ENCODE measurements around the gene HNRNPK. TPM values are rescaled to one million over a fixed set of nuclear protein-coding genes. Genes with fewer than 3 reads are reported as not detected.

The HNRNPK gene
- total and polyA plus RNA-seq, 4 donors: 137 to 403 (median 231) TPM

- no peak for TF ChIP-seq ZBTB33 (IDR thresholded peaks at IDR 0.05)
- TF ChIP-seq HNF4G (IDR thresholded peaks at IDR 0.05): no peak
- no peak for TF ChIP-seq JUND (IDR thresholded peaks at IDR 0.05)
- no peak for TF ChIP-seq REST (IDR thresholded peaks at IDR 0.05)
- no peak for TF ChIP-seq TAF1 (conservative IDR thresholded peaks at IDR 0.05)
- TF ChIP-seq CTCF (IDR thresholded peaks at IDR 0.05; ENCODE audit: low read depth, low read length, missing input control): no peak
- TF ChIP-seq FOXA1 (IDR thresholded peaks at IDR 0.05): no peak
- no peak for TF ChIP-seq ATF3 (IDR thresholded peaks at IDR 0.05)
- 94% methylated on average over 4 of the region's 4 CpGs for WGBS
- no peaks in the 10 kb centered on the region for H3K27me3 ChIP-seq (ENCODE audit: control insufficient read depth in 4 of 4, insufficient read depth in 4 of 4, low read length in 3 of 4)
- H3K9ac ChIP-seq (ENCODE audit: low read depth in 1 of 2, low read length in 2 of 2): no peak overlapping the region
- no peak overlapping the region for H3K4me3 ChIP-seq (ENCODE audit: low read depth in 1 of 3, low read length in 3 of 3)
- no peaks in the 10 kb centered on the region for H3K9me3 ChIP-seq (ENCODE audit: control insufficient read depth in 4 of 4, low read length in 3 of 4)
- no peaks in the 10 kb centered on the region for H3K36me3 ChIP-seq (ENCODE audit: control insufficient read depth in 4 of 4, insufficient read depth in 3 of 4, low read depth in 1 of 4, low read length in 3 of 4)
- H3K4me1 ChIP-seq (ENCODE audit: control insufficient read depth in 4 of 4, insufficient read depth in 4 of 4, low read length in 3 of 4): no peaks in the 10 kb centered on the region
- no peak overlapping the region for H3K27ac ChIP-seq (ENCODE audit: low read depth in 1 of 2, low read length in 2 of 2)
- no peak for DNase-seq (ENCODE audit: low spot score)
Measured at GRCh38 chr9:84024041-84024575, 44.1 kb upstream of the HNRNPK start.

GRCh38 chr9:84007662-84008061 lies 27.6 kb upstream of the HNRNPK start:
- TF ChIP-seq ATF3 (IDR thresholded peaks at IDR 0.05) (no peak), YY1 (IDR thresholded peaks at IDR 0.05) (no peak), MAX (IDR thresholded peaks at IDR 0.05) (no peak), EGR1 (IDR thresholded peaks at IDR 0.05; ENCODE audit: low read depth in 2 of 2) (no peak), SP1 (IDR thresholded peaks at IDR 0.05) (no peak), HNF4A (conservative IDR thresholded peaks at IDR 0.05) (no peak), ZBTB33 (IDR thresholded peaks at IDR 0.05) (no peak), GABPA (IDR thresholded peaks at IDR 0.05 in 1 of 2, conservative IDR thresholded peaks at IDR 0.05 in 1 of 2) (no peak)
- H3K9ac ChIP-seq (ENCODE audit: low read depth in 1 of 2, low read length in 2 of 2): no peak overlapping the region
- no peaks in the 10 kb centered on the region for H3K27me3 ChIP-seq (ENCODE audit: control insufficient read depth in 4 of 4, insufficient read depth in 4 of 4, low read length in 3 of 4)
- peaks cover 0 to under 1% (median 0%) of the 10 kb centered on the region in 4 donors for H3K4me1 ChIP-seq (ENCODE audit: control insufficient read depth in 4 of 4, insufficient read depth in 4 of 4, low read length in 3 of 4)
- no peak overlapping the region for H3K27ac ChIP-seq (ENCODE audit: low read depth in 1 of 2, low read length in 2 of 2)
- DNase-seq (ENCODE audit: low spot score): no peak
- H3K4me3 ChIP-seq (ENCODE audit: low read depth in 1 of 3, low read length in 3 of 3): no peak overlapping the region
- WGBS: 97% methylated on average over 2 of the region's 2 CpGs
- H3K36me3 ChIP-seq (ENCODE audit: control insufficient read depth in 4 of 4, insufficient read depth in 3 of 4, low read depth in 1 of 4, low read length in 3 of 4): no peaks in the 10 kb centered on the region
- H3K9me3 ChIP-seq (ENCODE audit: control insufficient read depth in 4 of 4, low read length in 3 of 4): no peaks in the 10 kb centered on the region

Data from liver (tissue), 9 donors.